ENCODE data around the gene HMGN3. TPM values are rescaled to one million over a fixed set of nuclear protein-coding genes. Genes with fewer than 3 reads are reported as not detected.

The HMGN3 gene
- total and polyA plus RNA-seq, 10 donors, result 38.3 to 115 (median 57.9) TPM

DNA sequence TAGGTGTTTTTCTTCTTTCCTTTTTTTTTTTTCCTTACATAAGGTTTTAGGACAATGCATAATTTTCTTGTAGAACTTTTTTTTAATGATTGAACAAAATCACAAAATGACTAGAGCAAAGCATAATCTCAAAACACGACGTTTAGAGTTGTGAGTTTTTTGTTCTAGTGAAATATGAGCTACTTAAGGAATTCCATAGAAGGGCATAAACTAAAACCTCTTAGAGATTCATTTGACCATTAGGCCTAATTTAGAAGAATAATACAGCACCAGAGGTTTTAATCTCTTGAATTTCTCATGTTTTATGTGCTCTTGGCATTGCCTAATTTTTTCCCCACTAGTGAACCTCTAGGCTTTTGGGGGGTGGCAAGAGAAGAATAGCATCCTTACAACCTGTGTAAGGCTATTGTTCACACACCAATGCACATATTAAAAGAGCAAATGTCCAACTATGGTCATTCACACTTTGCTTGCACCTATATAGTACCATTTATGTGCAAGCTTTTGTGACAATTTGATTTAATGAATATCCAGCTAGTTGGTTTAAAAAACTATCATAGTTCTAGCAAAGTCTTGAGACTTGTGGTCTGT lies 44.6 kb downstream of the HMGN3 start:
- Histone ChIP-seq H3K27ac (no peak overlapping the region), H3K27me3 (replicated peaks in 1 of 7) (no peaks in the 10 kb centered on the region), H3K9me3 (peaks cover 0 to 25% (median 19%) of the 10 kb centered on the region in 8 donors), H3K36me3 (no peaks in the 10 kb centered on the region), H3K4me1 (no peaks in the 10 kb centered on the region), H3K4me3 (no peak overlapping the region)
- 71 to 89% (median 82%) methylated on average over 2 of the region's 2 CpGs for whole genome bisulfite sequencing, 5 donors
- intact Hi-C loops (cut with DNase I; ENCODE audit: low total_unique reads), result no loop called here
- DNase-seq, result no peak
- TF ChIP-seq, protein P1, sequence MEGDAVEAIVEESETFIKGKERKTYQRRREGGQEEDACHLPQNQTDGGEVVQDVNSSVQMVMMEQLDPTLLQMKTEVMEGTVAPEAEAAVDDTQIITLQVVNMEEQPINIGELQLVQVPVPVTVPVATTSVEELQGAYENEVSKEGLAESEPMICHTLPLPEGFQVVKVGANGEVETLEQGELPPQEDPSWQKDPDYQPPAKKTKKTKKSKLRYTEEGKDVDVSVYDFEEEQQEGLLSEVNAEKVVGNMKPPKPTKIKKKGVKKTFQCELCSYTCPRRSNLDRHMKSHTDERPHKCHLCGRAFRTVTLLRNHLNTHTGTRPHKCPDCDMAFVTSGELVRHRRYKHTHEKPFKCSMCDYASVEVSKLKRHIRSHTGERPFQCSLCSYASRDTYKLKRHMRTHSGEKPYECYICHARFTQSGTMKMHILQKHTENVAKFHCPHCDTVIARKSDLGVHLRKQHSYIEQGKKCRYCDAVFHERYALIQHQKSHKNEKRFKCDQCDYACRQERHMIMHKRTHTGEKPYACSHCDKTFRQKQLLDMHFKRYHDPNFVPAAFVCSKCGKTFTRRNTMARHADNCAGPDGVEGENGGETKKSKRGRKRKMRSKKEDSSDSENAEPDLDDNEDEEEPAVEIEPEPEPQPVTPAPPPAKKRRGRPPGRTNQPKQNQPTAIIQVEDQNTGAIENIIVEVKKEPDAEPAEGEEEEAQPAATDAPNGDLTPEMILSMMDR (IDR thresholded peaks at IDR 0.05 in 8 of 11, conservative IDR thresholded peaks at IDR 0.05 in 3 of 11), result no peak
- TF ChIP-seq POLR2A (IDR thresholded peaks at IDR 0.05) (no peak), POLR2AphosphoS5 (IDR thresholded peaks at IDR 0.05) (no peak)

DNA sequence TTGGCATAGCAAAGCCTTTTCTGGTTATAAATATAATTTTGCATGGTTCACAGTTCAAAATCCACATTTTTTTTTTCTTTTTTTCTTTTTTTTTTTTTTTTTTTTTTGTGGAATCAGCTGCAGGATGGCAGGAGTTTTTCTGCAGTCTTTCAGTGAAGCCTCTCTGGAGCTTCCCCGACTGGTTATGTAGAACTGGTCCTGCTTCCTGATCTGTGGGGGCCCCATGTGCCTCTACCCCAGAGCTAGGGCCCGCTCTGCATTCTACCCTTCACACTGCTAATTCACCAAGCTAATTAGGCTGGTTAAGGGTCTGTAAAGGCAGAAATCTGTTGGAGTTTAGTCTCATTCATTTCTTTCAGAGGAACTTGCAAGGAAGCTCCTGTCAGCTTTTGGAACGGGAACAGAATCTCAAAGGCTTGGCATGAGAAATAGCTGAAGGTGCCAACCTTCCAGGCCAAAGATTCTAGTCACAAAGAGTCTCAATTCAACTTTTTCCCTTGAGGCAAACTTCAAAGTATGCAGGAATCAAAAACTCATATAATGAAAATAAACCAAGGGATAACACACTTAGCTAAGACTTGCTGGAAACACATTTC lies 45.5 kb downstream of the HMGN3 start:
- no peak for TF ChIP-seq POLR2A (IDR thresholded peaks at IDR 0.05)
- no peak for TF ChIP-seq POLR2AphosphoS5 (IDR thresholded peaks at IDR 0.05)
- TF ChIP-seq, protein P1 (IDR thresholded peaks at IDR 0.05 in 8 of 11, conservative IDR thresholded peaks at IDR 0.05 in 3 of 11), result no peak
- H3K27ac ChIP-seq, result no peak overlapping the region
- H3K27me3 ChIP-seq (replicated peaks in 1 of 7), result no peaks in the 10 kb centered on the region
- intact Hi-C loops (cut with DNase I; ENCODE audit: low total_unique reads), result no loop called here
- H3K9me3 ChIP-seq, result peaks cover 0 to 25% (median 19%) of the 10 kb centered on the region in 8 donors
- DNase-seq, result no peak
- H3K36me3 ChIP-seq, result no peaks in the 10 kb centered on the region
- H3K4me3 ChIP-seq, result no peak overlapping the region
- H3K4me1 ChIP-seq, result no peaks in the 10 kb centered on the region
- 70 to 82% (median 79%) methylated on average over 3 of the region's 3 CpGs for WGBS, 5 donors

DNA sequence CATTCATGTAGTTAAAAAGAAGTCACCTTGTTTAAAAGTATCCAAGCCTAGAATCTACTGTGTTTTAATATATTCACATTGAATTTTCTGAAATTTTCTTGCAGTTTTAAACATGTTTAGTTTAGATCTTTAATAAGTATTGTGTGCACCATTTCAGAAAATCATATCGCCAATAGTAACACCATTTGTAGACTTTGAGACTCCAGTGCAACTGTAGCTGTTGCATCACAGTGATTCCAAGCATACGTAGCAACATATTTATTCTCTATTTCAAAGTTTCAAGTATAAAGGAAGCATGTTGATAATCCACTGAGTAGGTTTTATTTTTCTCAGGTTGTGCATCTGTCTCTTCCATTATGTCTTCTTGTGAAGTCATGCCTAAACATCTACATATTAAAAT lies 46.4 kb downstream of the HMGN3 start:
- TF ChIP-seq POLR2AphosphoS5 (IDR thresholded peaks at IDR 0.05) (no peak), POLR2A (IDR thresholded peaks at IDR 0.05) (no peak)
- TF ChIP-seq, protein P1 (IDR thresholded peaks at IDR 0.05 in 8 of 11, conservative IDR thresholded peaks at IDR 0.05 in 3 of 11), result no peak
- intact Hi-C loops (cut with DNase I; ENCODE audit: low total_unique reads), result no loop called here
- no peaks in the 10 kb centered on the region for H3K27me3 ChIP-seq (replicated peaks in 1 of 7)
- no peak overlapping the region for H3K27ac ChIP-seq
- WGBS, 5 donors, result 89 to 98% (median 93%) methylated on average over 2 of the region's 2 CpGs
- H3K4me3 ChIP-seq, result no peak overlapping the region
- H3K4me1 ChIP-seq, result no peaks in the 10 kb centered on the region
- no peaks in the 10 kb centered on the region for H3K36me3 ChIP-seq
- DNase-seq, result no peak
- peaks cover 0 to 25% (median 19%) of the 10 kb centered on the region in 8 donors for H3K9me3 ChIP-seq

DNA sequence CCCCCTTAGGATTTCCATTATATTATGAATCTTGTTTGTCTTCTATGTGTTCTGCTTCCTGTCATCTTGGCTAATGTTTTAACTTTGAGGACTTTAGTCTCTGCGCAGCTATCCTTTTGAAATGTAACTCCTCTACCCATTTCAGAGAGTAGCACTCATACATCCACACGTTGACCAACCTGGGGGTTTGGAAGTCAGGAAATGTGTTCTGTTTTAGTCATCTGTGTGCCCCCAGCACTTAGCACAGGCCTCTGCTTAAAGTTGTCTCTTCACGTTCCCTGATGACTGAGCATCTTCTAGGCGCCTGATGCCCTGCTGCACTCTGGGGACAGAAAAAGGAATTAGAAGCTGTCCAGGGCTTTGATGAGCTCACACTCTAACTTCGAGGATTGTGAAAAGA lies 47.9 kb downstream of the HMGN3 start:
- TF ChIP-seq, protein P1 (IDR thresholded peaks at IDR 0.05 in 8 of 11, conservative IDR thresholded peaks at IDR 0.05 in 3 of 11), result no peak
- TF ChIP-seq POLR2A (IDR thresholded peaks at IDR 0.05) (no peak), POLR2AphosphoS5 (IDR thresholded peaks at IDR 0.05) (no peak)
- intact Hi-C loops (cut with DNase I; ENCODE audit: low total_unique reads), result no loop called here
- WGBS, 5 donors, result 73 to 85% (median 76%) methylated on average over 5 of the region's 5 CpGs
- no peaks in the 10 kb centered on the region for H3K4me1 ChIP-seq
- no peaks in the 10 kb centered on the region for H3K27me3 ChIP-seq (replicated peaks in 1 of 7)
- no peak overlapping the region for H3K27ac ChIP-seq
- DNase-seq, result no peak
- peaks cover 0 to 14% (median 9%) of the 10 kb centered on the region in 8 donors for H3K9me3 ChIP-seq
- no peaks in the 10 kb centered on the region for H3K36me3 ChIP-seq
- H3K4me3 ChIP-seq, result no peak overlapping the region

Data from spleen (tissue), 11 donors.